Renal cortex interstitium (tissue), 15 donors: ENCODE results near the gene TADA3. TPM values are rescaled to one million over a fixed set of nuclear protein-coding genes. Genes with fewer than 3 reads are reported as not detected.

Source experiments
- DNase-seq, 11 donors: peaks; one replicate each; pipeline ENCODE4 v3.0.0-alpha.2; 2013; ENCODE audit warnings: low read depth in 9 of 11, low spot score in 4 of 11; ENCODE audit errors: extremely low read depth in 1 of 11
- long read RNA-seq, 16 experiments: transcript quantifications; one replicate each; lab custom pipeline, GENCODE V29; 2026
- polyA plus RNA-seq, 3 donors: library from polyadenylated mRNA; unstranded; fragments of 120-200 nt; gene quantifications; one replicate each; pipeline ENCODE4 v1.2.1, GENCODE V29; 2013; ENCODE audit not compliant: insufficient read length in 3 of 3

Gene TADA3, protein sequence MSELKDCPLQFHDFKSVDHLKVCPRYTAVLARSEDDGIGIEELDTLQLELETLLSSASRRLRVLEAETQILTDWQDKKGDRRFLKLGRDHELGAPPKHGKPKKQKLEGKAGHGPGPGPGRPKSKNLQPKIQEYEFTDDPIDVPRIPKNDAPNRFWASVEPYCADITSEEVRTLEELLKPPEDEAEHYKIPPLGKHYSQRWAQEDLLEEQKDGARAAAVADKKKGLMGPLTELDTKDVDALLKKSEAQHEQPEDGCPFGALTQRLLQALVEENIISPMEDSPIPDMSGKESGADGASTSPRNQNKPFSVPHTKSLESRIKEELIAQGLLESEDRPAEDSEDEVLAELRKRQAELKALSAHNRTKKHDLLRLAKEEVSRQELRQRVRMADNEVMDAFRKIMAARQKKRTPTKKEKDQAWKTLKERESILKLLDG
- polyA plus RNA-seq, result 10 to 100 TPM; 58.2 to 73.4 (median 71.1) TPM
- long read RNA-seq, donor 1, transcript TADA3-201 (9 exons, 2,355 nt), result major isoform, 24 of 86 reads
- long read RNA-seq, donor 1, partial matches to known transcripts, result 60 of 86 reads
- long read RNA-seq, donor 1, other reads (novel, unspliced or antisense), result 0 of 86 reads
- long read RNA-seq, donor 2, transcript TADA3-201 (9 exons, 2,355 nt), result major isoform, 20 of 242 reads
- long read RNA-seq, donor 2, partial matches to known transcripts, result 155 of 242 reads
- long read RNA-seq, donor 2, other reads (novel, unspliced or antisense), result 63 of 242 reads
- long read RNA-seq, donor 3, transcript TADA3-201 (9 exons, 2,355 nt), result major isoform, 31 of 155 reads
- long read RNA-seq, donor 3, partial matches to known transcripts, result 119 of 155 reads
- long read RNA-seq, donor 3, other reads (novel, unspliced or antisense), result 0 of 155 reads
- long read RNA-seq, donor 4, transcript TADA3-201 (9 exons, 2,355 nt), result major isoform, 14 of 15 reads
- long read RNA-seq, donor 4, partial matches to known transcripts, result 0 of 15 reads
- long read RNA-seq, donor 4, other reads (novel, unspliced or antisense), result 0 of 15 reads
- long read RNA-seq, donor 5, result 0 reads
- long read RNA-seq, donor 6, transcript TADA3-201 (9 exons, 2,355 nt), result major isoform, 19 of 141 reads
- long read RNA-seq, donor 6, partial matches to known transcripts, result 65 of 141 reads
- long read RNA-seq, donor 6, other reads (novel, unspliced or antisense), result 53 of 141 reads
- long read RNA-seq, donor 7, transcript TADA3-201 (9 exons, 2,355 nt), result major isoform, 27 of 402 reads
- long read RNA-seq, donor 7, partial matches to known transcripts, result 302 of 402 reads
- long read RNA-seq, donor 7, other reads (novel, unspliced or antisense), result 68 of 402 reads
- long read RNA-seq, donor 8, transcript TADA3-201 (9 exons, 2,355 nt), result major isoform, 41 of 272 reads
- long read RNA-seq, donor 8, transcript TADA3-205 (5 exons, 1,868 nt), result minor isoform, 10 of 272 reads
- long read RNA-seq, donor 8, partial matches to known transcripts, result 88 of 272 reads
- long read RNA-seq, donor 8, other reads (novel, unspliced or antisense), result 133 of 272 reads
- long read RNA-seq, donor 9, transcript TADA3-201 (9 exons, 2,355 nt), result major isoform, 17 of 25 reads
- long read RNA-seq, donor 9, partial matches to known transcripts, result 5 of 25 reads
- long read RNA-seq, donor 9, other reads (novel, unspliced or antisense), result 0 of 25 reads
- long read RNA-seq, donor 10, transcript TADA3-201 (9 exons, 2,355 nt), result major isoform, 21 of 274 reads
- long read RNA-seq, donor 10, partial matches to known transcripts, result 238 of 274 reads
- long read RNA-seq, donor 10, other reads (novel, unspliced or antisense), result 12 of 274 reads
- long read RNA-seq, donor 11, transcript TADA3-201 (9 exons, 2,355 nt), result major isoform, 21 of 23 reads
- long read RNA-seq, donor 11, partial matches to known transcripts, result 0 of 23 reads
- long read RNA-seq, donor 11, other reads (novel, unspliced or antisense), result 0 of 23 reads
- long read RNA-seq, donor 12, transcript TADA3-201 (9 exons, 2,355 nt), result major isoform, 8 of 272 reads
- long read RNA-seq, donor 12, partial matches to known transcripts, result 193 of 272 reads
- long read RNA-seq, donor 12, other reads (novel, unspliced or antisense), result 68 of 272 reads
- long read RNA-seq, donor 13, transcript TADA3-201 (9 exons, 2,355 nt), result major isoform, 44 of 75 reads
- long read RNA-seq, donor 13, transcript TADA3-205 (5 exons, 1,868 nt), result minor isoform, 12 of 75 reads
- long read RNA-seq, donor 13, partial matches to known transcripts, result 18 of 75 reads
- long read RNA-seq, donor 13, other reads (novel, unspliced or antisense), result 0 of 75 reads
- long read RNA-seq, donor 14, transcript TADA3-201 (9 exons, 2,355 nt), result major isoform, 23 of 230 reads
- long read RNA-seq, donor 14, partial matches to known transcripts, result 133 of 230 reads
- long read RNA-seq, donor 14, other reads (novel, unspliced or antisense), result 73 of 230 reads
- long read RNA-seq, donor 15, transcript TADA3-201 (9 exons, 2,355 nt), result major isoform, 6 of 7 reads
- long read RNA-seq, donor 15, partial matches to known transcripts, result 0 of 7 reads
- long read RNA-seq, donor 15, other reads (novel, unspliced or antisense), result 0 of 7 reads
- long read RNA-seq, donor 16, transcript TADA3-201 (9 exons, 2,355 nt), result major isoform, 53 of 398 reads
- long read RNA-seq, donor 16, partial matches to known transcripts, result 132 of 398 reads
- long read RNA-seq, donor 16, other reads (novel, unspliced or antisense), result 207 of 398 reads

DNA sequence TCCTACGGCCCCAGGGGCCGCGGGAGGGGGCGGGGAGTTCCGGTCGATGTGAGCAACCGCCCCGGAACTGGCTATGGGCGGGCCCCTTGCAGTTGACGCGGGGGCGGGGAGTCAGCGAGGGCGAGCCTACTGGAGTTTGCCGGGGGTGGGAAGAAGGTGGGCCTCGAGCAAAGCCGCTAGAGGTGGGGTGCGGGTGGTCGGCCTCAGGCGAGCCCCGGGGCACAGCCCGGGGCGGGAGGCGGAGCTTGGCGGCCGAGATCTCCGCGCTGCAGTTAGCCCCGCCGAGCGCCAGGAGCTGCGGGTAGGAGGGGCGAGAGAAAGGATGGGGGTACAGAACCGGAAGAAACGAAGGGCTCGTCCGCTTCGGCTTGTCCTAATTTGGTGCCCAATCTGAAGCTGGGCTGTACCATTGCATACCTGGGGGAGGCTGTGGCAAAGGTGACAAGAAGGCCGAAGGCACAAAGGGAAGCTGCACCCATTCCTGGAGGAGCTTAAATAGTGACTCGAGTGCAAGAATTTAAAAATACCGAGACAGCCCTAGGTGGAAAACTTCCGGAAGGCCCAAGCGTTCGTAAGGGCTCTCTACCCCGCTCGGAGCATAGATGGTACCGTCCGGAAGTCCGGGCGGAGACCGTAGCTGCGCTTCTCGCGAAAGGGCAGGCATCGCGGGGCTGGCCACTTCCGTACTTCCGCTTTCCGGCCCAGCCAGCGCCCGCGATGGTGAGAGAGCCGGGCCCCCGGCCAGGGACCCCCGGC, at the start of gene TADA3, which contains the start of gene ARPC4:
Gene TADA3, minus strand, starts transcription at position 69 of the 756 bp plus-strand sequence. CDS start 1,007 bp downstream, outside the sequence.
Gene ARPC4, plus strand, starts transcription at position 678 of the 756 bp plus-strand sequence. Its CDS starts 40 bp downstream, at position 718.
- DNase-seq, result peak; percentile 88 to 99 (median 92)

DNA sequence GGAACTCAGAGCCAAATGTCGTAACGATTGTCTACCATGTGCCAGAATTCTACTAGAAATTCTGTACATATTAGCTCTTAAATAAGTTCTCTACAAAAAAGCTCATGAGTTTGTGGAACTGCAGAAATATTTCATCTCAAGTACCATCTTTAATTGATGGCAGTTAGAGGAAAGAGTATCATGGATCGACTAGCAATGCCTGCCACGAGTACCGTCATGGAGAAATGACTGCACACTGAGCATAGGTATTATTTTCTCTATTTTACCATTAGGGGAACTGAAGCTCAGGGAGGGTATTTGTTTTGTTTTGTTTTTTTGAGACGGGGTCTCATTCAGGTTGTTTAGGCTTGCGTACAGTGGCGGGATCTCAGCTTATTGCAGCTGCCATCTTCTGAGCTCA, 48.7 kb upstream of the TADA3 start:
- DNase-seq, result no peak

DNA sequence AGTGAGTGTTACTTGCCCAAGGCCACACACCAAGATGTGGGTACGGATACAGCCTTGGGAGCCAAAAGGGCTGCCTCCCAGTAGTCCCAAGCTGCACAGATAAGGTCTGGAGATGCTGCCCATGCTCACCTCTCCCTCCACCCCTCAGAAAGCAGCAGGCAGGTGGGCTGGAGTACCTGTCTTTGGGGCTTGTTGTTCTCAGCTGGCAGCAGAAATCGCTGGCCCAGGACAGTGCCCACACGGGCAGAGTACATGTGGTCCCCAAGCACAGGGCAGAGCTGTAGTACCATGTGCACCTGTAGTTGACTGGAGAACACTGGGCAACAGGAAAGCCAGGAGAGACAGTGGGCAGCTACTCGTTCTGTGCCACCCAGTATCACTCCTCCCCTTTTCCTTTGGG, 46.6 kb upstream of the TADA3 start:
- DNase-seq, result no peak

- no peak for DNase-seq
These were observed 45.7 kb upstream of the TADA3 start for GRCh38 chr3:9837701-9838582.

DNA sequence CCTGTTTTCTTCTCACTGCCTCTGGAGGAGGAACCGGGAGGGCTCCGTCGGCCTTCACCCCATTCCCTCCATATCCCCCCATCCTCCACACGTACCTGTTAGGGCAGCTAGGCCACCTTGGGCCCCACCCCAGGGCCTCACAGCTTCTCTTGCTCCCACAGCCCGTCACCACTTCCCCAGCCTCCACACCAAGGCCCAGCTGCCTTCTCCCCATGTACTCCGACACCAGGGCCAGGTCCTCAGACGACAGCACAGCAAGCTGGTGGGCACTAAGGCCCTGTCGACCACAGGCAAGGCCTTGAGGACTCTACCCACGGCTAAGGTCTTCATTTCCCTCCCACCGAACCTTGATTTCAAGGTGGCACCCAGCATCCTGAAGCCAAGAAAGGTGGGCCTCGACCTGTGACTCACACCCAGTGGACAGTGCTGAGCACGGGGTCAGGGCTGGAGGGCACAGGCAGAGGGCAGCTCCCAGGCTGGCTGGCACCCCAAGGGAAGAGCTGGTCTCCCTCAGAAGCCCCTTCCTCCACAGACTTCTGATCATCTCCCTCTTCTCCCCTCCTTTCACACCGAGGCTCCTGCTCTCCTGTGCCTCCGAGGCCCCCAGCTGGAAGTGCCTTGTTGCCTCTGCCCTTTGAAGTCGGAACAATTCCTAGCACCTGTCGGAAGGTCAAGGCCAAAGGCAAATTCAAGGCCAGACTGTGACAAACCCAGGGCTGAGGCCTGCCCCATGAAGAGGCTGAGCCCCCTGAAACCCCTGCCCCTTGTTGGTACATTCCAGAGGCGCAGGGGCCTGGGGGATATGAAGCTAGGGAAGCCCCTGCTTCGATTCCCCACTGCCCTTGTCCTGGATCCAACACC, 42.5 kb upstream of the TADA3 start:
- no peak for DNase-seq

DNA sequence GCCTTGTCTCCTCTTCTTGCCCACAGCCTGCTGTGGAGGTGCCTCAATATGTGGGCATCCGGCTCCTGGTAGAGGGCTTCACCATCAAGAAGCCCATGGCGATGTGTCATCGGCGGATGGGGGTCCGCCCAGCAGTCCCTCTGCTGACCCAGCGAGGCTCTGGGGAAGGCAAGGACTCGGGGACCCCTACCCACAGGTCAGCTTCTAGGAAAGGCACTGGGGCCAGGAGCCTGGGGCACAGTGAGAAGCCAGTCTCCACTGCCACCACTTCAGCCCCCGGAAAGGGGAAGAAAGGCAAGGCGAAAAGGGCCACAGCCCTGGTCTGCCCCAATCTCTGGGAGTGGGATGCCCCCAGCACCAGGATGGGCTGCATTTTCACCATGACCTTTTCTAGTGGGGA, 40.8 kb upstream of the TADA3 start:
- DNase-seq, result no peak

DNA sequence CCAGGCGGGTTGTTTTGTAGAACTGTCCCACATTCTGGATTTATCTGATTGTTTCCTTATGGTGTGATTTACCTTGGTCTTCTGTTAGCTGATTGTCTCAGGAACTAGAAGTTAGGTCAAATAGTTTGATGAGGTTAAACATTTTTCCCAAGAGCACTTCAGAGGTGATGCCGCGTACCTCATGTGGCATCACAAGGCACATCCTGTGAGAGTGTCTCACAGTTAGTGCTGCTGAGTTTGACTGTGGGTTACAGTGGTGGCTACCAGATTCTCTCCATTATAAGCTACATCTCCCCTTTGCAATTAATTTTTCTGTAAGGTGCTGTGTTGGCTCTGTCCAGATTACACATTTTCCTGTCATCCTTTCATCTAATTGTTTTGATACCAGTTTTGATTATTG, 39.0 kb upstream of the TADA3 start:
- no peak for DNase-seq

DNA sequence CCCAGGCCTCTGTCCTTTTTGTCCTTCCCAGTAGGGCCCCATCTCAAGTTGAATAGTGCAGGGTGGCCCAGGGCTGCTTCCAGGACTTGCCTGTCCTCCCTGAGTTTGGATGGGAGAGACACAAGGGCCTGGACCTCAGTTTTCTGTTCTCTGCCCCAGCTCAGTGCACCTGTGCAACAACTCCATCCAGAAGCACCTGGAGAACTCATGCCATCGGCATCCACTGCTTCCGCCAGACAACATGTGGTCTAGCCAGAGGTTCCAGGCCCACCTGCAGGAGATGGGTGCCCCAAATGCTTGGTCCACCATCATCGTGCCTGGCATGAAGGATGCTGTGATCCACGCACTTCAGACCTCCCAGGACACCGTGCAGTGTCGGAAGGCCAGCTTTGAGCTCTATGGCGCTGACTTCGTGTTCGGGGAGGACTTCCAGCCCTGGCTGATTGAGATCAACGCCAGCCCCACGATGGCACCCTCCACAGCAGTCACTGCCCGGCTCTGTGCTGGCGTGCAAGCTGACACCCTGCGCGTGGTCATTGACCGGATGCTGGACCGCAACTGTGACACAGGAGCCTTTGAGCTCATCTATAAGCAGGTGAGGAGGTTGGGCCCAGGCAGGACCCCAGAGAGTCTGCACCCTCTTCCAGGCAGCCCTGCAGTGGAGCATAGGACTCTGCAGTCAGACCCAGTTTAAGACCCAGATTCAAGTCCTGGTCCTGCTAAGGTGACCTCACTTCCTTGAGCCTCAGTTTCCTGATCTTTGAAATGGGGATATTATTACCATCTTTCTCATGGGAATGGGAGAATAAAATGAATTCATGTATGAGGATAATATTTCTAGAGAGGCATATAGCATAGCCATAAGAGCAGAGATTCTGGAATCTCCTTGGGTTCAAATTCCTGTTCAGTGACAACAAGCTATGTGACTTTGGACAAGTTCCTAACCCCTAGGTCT, 36.8 kb upstream of the TADA3 start:
- DNase-seq, result no peak

GRCh38 chr3:9826815-9827573, 34.7 kb upstream of the TADA3 start:
- DNase-seq, result no peak

GRCh38 chr3:9825451-9826040, 33.3 kb upstream of the TADA3 start:
- no peak for DNase-seq

DNA sequence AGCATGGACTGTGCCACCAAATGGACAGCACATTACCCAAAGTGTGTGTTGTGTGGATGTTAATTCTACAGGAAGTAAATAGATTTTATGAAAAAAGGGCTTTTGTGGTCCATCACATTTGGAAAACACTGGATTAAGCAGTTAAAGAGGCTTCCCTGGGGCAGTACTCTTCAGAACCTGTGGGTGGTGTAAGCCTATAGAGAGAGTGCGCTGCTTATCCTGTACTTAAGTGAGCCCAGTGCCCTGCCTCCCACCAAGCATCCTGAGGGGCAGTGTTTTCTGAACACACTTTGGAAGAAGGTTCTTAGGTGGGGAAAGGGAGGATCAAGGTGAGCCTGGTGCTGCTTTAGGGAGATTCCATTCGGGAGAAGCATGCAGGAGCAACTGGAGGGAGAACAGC, 28.7 kb upstream of the TADA3 start:
- DNase-seq, result no peak

GRCh38 chr3:9820543-9820942, 28.3 kb upstream of the TADA3 start:
- DNase-seq, result no peak
